NB4 (cell line): ENCODE results near the gene CSTF2T.

Experiments used
- POLR2A ChIP-seq: IDR thresholded peaks from 2 replicates; pipeline ENCODE4 v1.6.1; 2011; ENCODE audit warnings: mild to moderate bottlenecking; ENCODE audit not compliant: insufficient read length; ENCODE audit errors: extremely low read depth
- TF ChIP-seq, protein P1 (sequence below): IDR thresholded peaks from one replicate; pipeline ENCODE4 v1.5.1; 2012; ENCODE audit warnings: low read depth, low read length
- TF ChIP-seq, protein P2 (sequence below): IDR thresholded peaks from 2 replicates; pipeline ENCODE4 v1.6.1; 2011; ENCODE audit warnings: low read depth, low read length

DNA sequence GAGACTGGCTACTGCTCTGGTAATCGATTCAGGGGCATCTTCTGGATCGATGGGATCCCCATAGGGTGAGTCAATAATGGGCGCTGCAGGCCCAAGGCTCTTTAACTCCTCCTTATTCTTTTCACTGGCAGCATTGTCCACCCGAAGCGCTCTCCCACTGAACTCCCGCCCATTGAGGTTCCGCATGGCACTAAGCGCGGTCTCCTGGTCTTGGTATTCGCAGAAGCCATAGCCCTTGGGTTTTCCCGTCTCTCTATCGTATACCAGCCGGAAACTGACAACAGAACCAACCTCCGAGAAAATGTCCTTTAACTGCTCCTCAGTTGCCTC lies 285 bp downstream of the CSTF2T start:
- TF ChIP-seq, protein P1, sequence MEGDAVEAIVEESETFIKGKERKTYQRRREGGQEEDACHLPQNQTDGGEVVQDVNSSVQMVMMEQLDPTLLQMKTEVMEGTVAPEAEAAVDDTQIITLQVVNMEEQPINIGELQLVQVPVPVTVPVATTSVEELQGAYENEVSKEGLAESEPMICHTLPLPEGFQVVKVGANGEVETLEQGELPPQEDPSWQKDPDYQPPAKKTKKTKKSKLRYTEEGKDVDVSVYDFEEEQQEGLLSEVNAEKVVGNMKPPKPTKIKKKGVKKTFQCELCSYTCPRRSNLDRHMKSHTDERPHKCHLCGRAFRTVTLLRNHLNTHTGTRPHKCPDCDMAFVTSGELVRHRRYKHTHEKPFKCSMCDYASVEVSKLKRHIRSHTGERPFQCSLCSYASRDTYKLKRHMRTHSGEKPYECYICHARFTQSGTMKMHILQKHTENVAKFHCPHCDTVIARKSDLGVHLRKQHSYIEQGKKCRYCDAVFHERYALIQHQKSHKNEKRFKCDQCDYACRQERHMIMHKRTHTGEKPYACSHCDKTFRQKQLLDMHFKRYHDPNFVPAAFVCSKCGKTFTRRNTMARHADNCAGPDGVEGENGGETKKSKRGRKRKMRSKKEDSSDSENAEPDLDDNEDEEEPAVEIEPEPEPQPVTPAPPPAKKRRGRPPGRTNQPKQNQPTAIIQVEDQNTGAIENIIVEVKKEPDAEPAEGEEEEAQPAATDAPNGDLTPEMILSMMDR: no peak
- TF ChIP-seq POLR2A: no peak
- TF ChIP-seq, protein P2, sequence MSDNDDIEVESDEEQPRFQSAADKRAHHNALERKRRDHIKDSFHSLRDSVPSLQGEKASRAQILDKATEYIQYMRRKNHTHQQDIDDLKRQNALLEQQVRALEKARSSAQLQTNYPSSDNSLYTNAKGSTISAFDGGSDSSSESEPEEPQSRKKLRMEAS: no peak
